GM18519 (cell line): Measurements from ENCODE around the gene KLK3.
"Not testable (repeated sequence)": the region's sequence is repeated elsewhere in the genome, so short reads cannot be mapped to it uniquely, and the experiment has no call there.

Source experiments
- ATAC-seq: cut with Tn5 transposase; IDR thresholded peaks from one replicate; pipeline ENCODE4 v1.9.1; 2021; ENCODE audit warnings: mild to moderate bottlenecking, moderate library complexity; ENCODE audit not compliant: unreplicated experiment, low FRiP score

KLK3 gene

GRCh38 chr19:50854636-50855410, at the start of gene KLK3:
TSS of gene KLK3 (plus strand) at chr19:50854915. CDS start at chr19:50854956, 41 bp downstream.
- ATAC-seq: no peak

- no peak for ATAC-seq
These were observed 45.9 kb upstream of the KLK3 start for GRCh38 chr19:50808856-50809255.

GRCh38 chr19:50811622-50812238, 43.0 kb upstream of the KLK3 start:
- not testable (repeated sequence) for ATAC-seq

- ATAC-seq: no peak
These were observed 42.2 kb upstream of the KLK3 start for GRCh38 chr19:50812474-50812873.

GRCh38 chr19:50814883-50815282, 39.8 kb upstream of the KLK3 start:
- ATAC-seq: no peak

GRCh38 chr19:50815439-50815838, 39.3 kb upstream of the KLK3 start:
- no peak for ATAC-seq

- peak; percentile 42 for ATAC-seq
These were observed 36.5 kb upstream of the KLK3 start for GRCh38 chr19:50817941-50818858.

GRCh38 chr19:50818859-50819472, 35.7 kb upstream of the KLK3 start:
- no peak for ATAC-seq

- ATAC-seq: no peak
These were observed 35.1 kb upstream of the KLK3 start for GRCh38 chr19:50819636-50820035.

GRCh38 chr19:50820086-50820485, 34.6 kb upstream of the KLK3 start:
- no peak for ATAC-seq

GRCh38 chr19:50820549-50821247, 34.0 kb upstream of the KLK3 start:
- ATAC-seq: no peak

GRCh38 chr19:50821248-50821612, 33.5 kb upstream of the KLK3 start:
- no peak for ATAC-seq

GRCh38 chr19:50821622-50822021, 33.1 kb upstream of the KLK3 start:
- no peak for ATAC-seq

- ATAC-seq: no peak
These were observed 32.0 kb upstream of the KLK3 start for GRCh38 chr19:50822661-50823208.

GRCh38 chr19:50823389-50824042, 31.2 kb upstream of the KLK3 start, which contains the start of gene KLK1:
TSS of gene KLK1 (minus strand) at chr19:50823787. CDS start at chr19:50823748, 39 bp downstream.
- ATAC-seq: no peak

- ATAC-seq: no peak
These were observed 28.0 kb upstream of the KLK3 start for GRCh38 chr19:50826492-50827240.

GRCh38 chr19:50827476-50827875, 27.2 kb upstream of the KLK3 start:
- ATAC-seq: no peak

- no peak for ATAC-seq
These were observed 24.9 kb upstream of the KLK3 start for GRCh38 chr19:50829801-50830200.
